ENCODE results near the gene HPS5.
A peak's percentile ranks its signal among the peaks of the same experiment; 100 is the strongest.

Gene HPS5

GRCh38 chr11:18322818-18323570, 1.1 kb upstream of the HPS5 start:
- TF ChIP-seq CTCF (IDR thresholded peaks at IDR 0.05; ENCODE audit: low read depth, low read length), result no peak
- H3K4me3 ChIP-seq (ENCODE audit: low read depth, low read length), result peak overlapping the region; percentile 81
- no peak for DNase-seq (ENCODE audit: low read depth, low spot score)
- in situ Hi-C loops (cut with HindIII; ENCODE audit: low sequenced_read_pairs), result no loop called here

GRCh38 chr11:18321578-18321968, 367 bp downstream of the HPS5 start:
- H3K4me3 ChIP-seq (ENCODE audit: low read depth, low read length), result peak overlapping the region; percentile 81
- in situ Hi-C loops (cut with HindIII; ENCODE audit: low sequenced_read_pairs), result no loop called here
- no peak for DNase-seq (ENCODE audit: low read depth, low spot score)
- TF ChIP-seq CTCF (IDR thresholded peaks at IDR 0.05; ENCODE audit: low read depth, low read length), result no peak

GRCh38 chr11:18320617-18321016, 1.3 kb downstream of the HPS5 start:
- DNase-seq (ENCODE audit: low read depth, low spot score), result no peak
- in situ Hi-C loops (cut with HindIII; ENCODE audit: low sequenced_read_pairs), result no loop called here
- TF ChIP-seq CTCF (IDR thresholded peaks at IDR 0.05; ENCODE audit: low read depth, low read length), result no peak
- no peak overlapping the region for H3K4me3 ChIP-seq (ENCODE audit: low read depth, low read length)

- no peak overlapping the region for H3K4me3 ChIP-seq (ENCODE audit: low read depth, low read length)
- no peak for TF ChIP-seq CTCF (IDR thresholded peaks at IDR 0.05; ENCODE audit: low read depth, low read length)
- DNase-seq (ENCODE audit: low read depth, low spot score), result no peak
- in situ Hi-C loops (cut with HindIII; ENCODE audit: low sequenced_read_pairs), result no loop called here
Measured at GRCh38 chr11:18319914-18320313, 2.0 kb downstream of the HPS5 start.

GRCh38 chr11:18317551-18317950, 4.4 kb downstream of the HPS5 start:
- TF ChIP-seq CTCF (IDR thresholded peaks at IDR 0.05; ENCODE audit: low read depth, low read length), result no peak
- no peak for DNase-seq (ENCODE audit: low read depth, low spot score)
- H3K4me3 ChIP-seq (ENCODE audit: low read depth, low read length), result no peak overlapping the region
- in situ Hi-C loops (cut with HindIII; ENCODE audit: low sequenced_read_pairs), result no loop called here

GRCh38 chr11:18315893-18316292, 6.0 kb downstream of the HPS5 start:
- TF ChIP-seq CTCF (IDR thresholded peaks at IDR 0.05; ENCODE audit: low read depth, low read length), result no peak
- no peak overlapping the region for H3K4me3 ChIP-seq (ENCODE audit: low read depth, low read length)
- in situ Hi-C loops (cut with HindIII; ENCODE audit: low sequenced_read_pairs), result no loop called here
- no peak for DNase-seq (ENCODE audit: low read depth, low spot score)
